GM12874 (cell line): ENCODE results near the gene PXN.

Experiments
- CTCF ChIP-seq: IDR thresholded peaks from 2 replicates; pipeline ENCODE4 v1.5.1; 2011; ENCODE audit warnings: low read depth, mild to moderate bottlenecking, control low read depth, low read length, moderate library complexity; ENCODE audit not compliant: insufficient read depth

Gene PXN

GRCh38 chr12:120194534-120195395 lies 70.8 kb downstream of the PXN start, which contains the start of gene GCN1:
GCN1 (minus strand) TSS chr12:120194715; CDS start chr12:120194697, 18 bp downstream.
- TF ChIP-seq CTCF = no peak

- TF ChIP-seq CTCF = no peak
These were observed 71.3 kb downstream of the PXN start for GRCh38 chr12:120194226-120194533.

DNA sequence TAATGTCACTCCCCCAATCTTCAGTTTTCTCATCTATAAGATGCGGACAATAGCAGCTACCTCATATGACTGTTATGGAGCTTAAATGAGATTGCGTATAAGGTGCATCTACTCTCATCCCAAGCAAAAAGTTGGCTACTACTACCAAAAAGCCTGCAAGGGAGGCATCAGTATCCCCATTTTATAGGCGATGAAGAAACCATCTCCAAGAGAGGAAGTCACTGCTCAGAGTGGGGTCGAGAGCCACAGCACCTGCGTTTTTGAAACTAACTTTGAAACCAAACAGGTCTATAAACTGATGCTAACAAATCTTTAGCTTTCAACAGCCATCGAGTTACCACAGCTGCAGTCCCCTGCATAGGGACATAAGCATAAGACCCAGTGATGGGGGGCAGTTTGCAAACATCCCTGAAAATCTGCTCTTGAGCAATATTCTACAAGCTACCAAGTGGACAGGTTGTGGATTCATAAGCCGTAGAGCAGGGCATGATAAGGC lies 74.5 kb downstream of the PXN start:
- TF ChIP-seq CTCF = no peak

- TF ChIP-seq CTCF = no peak
These were observed 75.1 kb downstream of the PXN start for GRCh38 chr12:120190386-120190785.

DNA sequence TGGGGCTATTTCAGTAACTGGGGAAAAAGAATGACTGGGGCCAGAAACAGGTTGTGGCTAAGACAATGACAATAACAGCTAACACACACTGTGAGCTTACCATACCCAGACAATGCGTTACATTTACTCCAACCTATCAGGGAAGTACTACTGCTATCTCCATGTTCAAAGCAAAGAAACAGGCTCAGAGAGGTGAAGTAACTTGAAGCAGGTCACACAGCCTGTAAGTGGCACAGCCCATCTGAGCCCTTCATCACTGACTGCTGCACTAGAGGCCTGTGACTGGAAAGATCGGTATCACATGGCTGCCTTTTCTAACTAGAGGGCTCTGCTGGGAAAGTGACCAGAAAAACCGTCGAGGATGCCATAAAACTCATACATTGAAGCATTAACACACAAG lies 78.9 kb downstream of the PXN start:
- TF ChIP-seq CTCF = no peak

DNA sequence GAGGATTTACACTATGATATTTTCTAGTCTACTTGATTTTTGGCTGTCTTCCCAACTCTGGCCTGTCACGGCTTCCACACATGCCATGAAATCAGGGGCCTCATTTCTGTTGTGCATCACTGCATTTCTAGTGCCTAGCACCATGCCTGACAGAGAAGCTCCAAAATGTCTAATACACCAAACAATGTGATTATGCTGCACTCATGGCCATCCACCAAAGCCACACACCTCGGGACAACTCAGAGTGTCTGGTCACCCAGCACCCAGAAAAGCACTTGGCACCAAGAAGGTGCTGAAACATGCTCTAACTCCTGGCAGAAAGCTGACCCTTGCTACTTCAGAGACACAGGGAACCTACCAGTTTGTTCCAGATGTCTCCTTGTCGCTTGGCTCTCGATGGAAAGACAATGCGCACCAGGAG lies 82.3 kb downstream of the PXN start:
- TF ChIP-seq CTCF = no peak

- TF ChIP-seq CTCF = no peak
These were observed 83.4 kb downstream of the PXN start for GRCh38 chr12:120181991-120182631.
